H1 (cell line): Measurements from ENCODE around the gene SSTR3.

Source experiments
- ATF3 ChIP-seq: IDR thresholded peaks from 2 replicates; pipeline ENCODE4 v1.6.1; 2011; ENCODE audit warnings: low read depth, mild to moderate bottlenecking, low read length; ENCODE audit not compliant: insufficient read depth
- BCL11A ChIP-seq, 2 experiments: IDR thresholded peaks; one replicate each; pipeline ENCODE4 v1.6.1; 2011; ENCODE audit warnings: low read depth in 2 of 2, low read length in 2 of 2, mild to moderate bottlenecking in 2 of 2
- CEBPB ChIP-seq: IDR thresholded peaks from 2 replicates; pipeline ENCODE4 v1.6.1; 2012; ENCODE audit warnings: low read depth, low read length
- CHD7 ChIP-seq: fragments of 300-600 bp; sonication (generic); IDR thresholded peaks from 2 replicates; pipeline ENCODE4 v1.7.1; 2012; ENCODE audit warnings: low read length, moderate library complexity, mild to moderate bottlenecking, inconsistent platforms; ENCODE audit not compliant: insufficient replicate concordance
- CTCF ChIP-seq, 3 experiments: IDR thresholded peaks; 1 replicate in 2 of 3; 2 replicates in 1 of 3; pipeline versions ENCODE4 v1.5.1 to v1.6.1; 2011; ENCODE audit warnings: low read length in 3 of 3, mild to moderate bottlenecking in 3 of 3, inconsistent platforms in 2 of 3, low read depth in 1 of 3, moderate library complexity in 1 of 3; ENCODE audit not compliant: insufficient read depth in 1 of 3; ENCODE audit errors: control extremely low read depth in 1 of 3
- EP300 ChIP-seq, 2 experiments: IDR thresholded peaks; 1 replicate in 1 of 2; 2 replicates in 1 of 2; pipeline ENCODE4 v1.6.1; 2011 to 2012; ENCODE audit warnings: low read depth in 2 of 2, low read length in 2 of 2, mild to moderate bottlenecking in 2 of 2, borderline replicate concordance in 1 of 2, inconsistent platforms in 1 of 2, moderate library complexity in 1 of 2
- EZH2 ChIP-seq: fragments of 200-600 bp; sonication (generic); IDR thresholded peaks from 2 replicates; pipeline ENCODE4 v1.7.1; 2012; ENCODE audit warnings: low read depth, mild to moderate bottlenecking, moderate library complexity, low read length, inconsistent platforms; ENCODE audit not compliant: severe bottlenecking
- FOSL1 ChIP-seq: IDR thresholded peaks from 2 replicates; pipeline ENCODE4 v1.6.1; 2011; ENCODE audit warnings: mild to moderate bottlenecking, low read depth, low read length, moderate library complexity; ENCODE audit not compliant: insufficient read depth
- PHF8 ChIP-seq: fragments of 200-600 bp; sonication (generic); conservative IDR thresholded peaks from 2 replicates; pipeline ENCODE4 v1.7.1; 2012; ENCODE audit warnings: low read depth, mild to moderate bottlenecking, inconsistent platforms, low read length, moderate library complexity
- POLR2A ChIP-seq, 2 experiments: IDR thresholded peaks; 1 replicate in 1 of 2; 2 replicates in 1 of 2; pipeline ENCODE4 v1.6.1; 2011; ENCODE audit warnings: low read depth in 2 of 2, low read length in 2 of 2, mild to moderate bottlenecking in 2 of 2; ENCODE audit errors: control extremely low read depth in 1 of 2
- RBBP5 ChIP-seq: IDR thresholded peaks from 2 replicates; pipeline ENCODE4 v1.7.1; 2012; ENCODE audit warnings: low read depth, mild to moderate bottlenecking, inconsistent platforms, low read length, moderate library complexity, borderline replicate concordance
- RXRA ChIP-seq: IDR thresholded peaks from 2 replicates; pipeline ENCODE4 v1.6.1; 2011; ENCODE audit warnings: low read depth, mild to moderate bottlenecking, low read length, moderate library complexity; ENCODE audit not compliant: insufficient read depth
- TAF1 ChIP-seq: IDR thresholded peaks from 2 replicates; pipeline ENCODE4 v1.6.1; 2011; ENCODE audit warnings: mild to moderate bottlenecking, low read depth, low read length
- TCF12 ChIP-seq: IDR thresholded peaks from 2 replicates; pipeline ENCODE4 v1.6.1; 2011; ENCODE audit warnings: low read depth, mild to moderate bottlenecking, low read length

- TF ChIP-seq CTCF (IDR thresholded peaks at IDR 0.05; ENCODE audit: control extremely low read depth in 1 of 3, insufficient read depth in 1 of 3, low read depth in 1 of 3, low read length in 3 of 3) (no peak), POLR2A (IDR thresholded peaks at IDR 0.05; ENCODE audit: control extremely low read depth in 1 of 2, low read depth in 2 of 2, low read length in 2 of 2) (no peak), CEBPB (no peak), RXRA (no peak), ATF3 (no peak), PHF8 (no peak), FOSL1 (no peak), CHD7 (no peak), EZH2 (no peak), TCF12 (no peak), RBBP5 (no peak), BCL11A (IDR thresholded peaks at IDR 0.05; ENCODE audit: low read depth in 2 of 2, low read length in 2 of 2) (no peak), EP300 (IDR thresholded peaks at IDR 0.05; ENCODE audit: borderline replicate concordance in 1 of 2, low read depth in 2 of 2, low read length in 2 of 2) (no peak), TAF1 (no peak)
Observed at GRCh38 chr22:37256075-37256726, 43.9 kb upstream of the SSTR3 start.
